LoVo (cell line): Measurements from ENCODE around the gene ABL2.
A peak's percentile ranks its signal among the peaks of the same experiment; 100 is the strongest.
"Not testable (repeated sequence)": the region's sequence is repeated elsewhere in the genome, so short reads cannot be mapped to it uniquely, and the experiment has no call there.

Source experiments
- DNase-seq: peaks from one replicate; pipeline ENCODE4 v3.0.0-alpha.2; 2016; ENCODE audit warnings: low spot score

The ABL2 gene

GRCh38 chr1:179169616-179170467 is 59.6 kb downstream of the ABL2 start:
- no peak for DNase-seq

- DNase-seq, result no peak
Measured at GRCh38 chr1:179168536-179168935, 60.9 kb downstream of the ABL2 start.

GRCh38 chr1:179167955-179168354 is 61.5 kb downstream of the ABL2 start:
- no peak for DNase-seq

- DNase-seq, result no peak
Measured at GRCh38 chr1:179167418-179167777, 62.1 kb downstream of the ABL2 start.

GRCh38 chr1:179166663-179167417 is 62.6 kb downstream of the ABL2 start:
- no peak for DNase-seq

GRCh38 chr1:179164494-179164893 is 65.0 kb downstream of the ABL2 start:
- no peak for DNase-seq

- DNase-seq, result no peak
Measured at GRCh38 chr1:179156708-179157107, 72.8 kb downstream of the ABL2 start.

- no peak for DNase-seq
Measured at GRCh38 chr1:179156026-179156425, 73.5 kb downstream of the ABL2 start.

GRCh38 chr1:179155615-179156014 is 73.9 kb downstream of the ABL2 start:
- DNase-seq, result no peak

GRCh38 chr1:179154437-179154836 is 75.0 kb downstream of the ABL2 start:
- DNase-seq, result no peak

- no peak for DNase-seq
Measured at GRCh38 chr1:179153217-179153616, 76.3 kb downstream of the ABL2 start.

- DNase-seq, result no peak
Measured at GRCh38 chr1:179151908-179152682, 77.4 kb downstream of the ABL2 start.

- no peak for DNase-seq
Measured at GRCh38 chr1:179146911-179147310, 82.6 kb downstream of the ABL2 start.

- DNase-seq, result no peak
Measured at GRCh38 chr1:179146476-179146875, 83.0 kb downstream of the ABL2 start.

GRCh38 chr1:179145521-179145920 is 84.0 kb downstream of the ABL2 start:
- no peak for DNase-seq

GRCh38 chr1:179144626-179145025 is 84.9 kb downstream of the ABL2 start:
- DNase-seq, result no peak

GRCh38 chr1:179143322-179143721 is 86.2 kb downstream of the ABL2 start:
- DNase-seq, result peak; percentile 71

- DNase-seq, result peak; percentile 75
Measured at GRCh38 chr1:179142889-179143299, 86.6 kb downstream of the ABL2 start.

- DNase-seq, result no peak
Measured at GRCh38 chr1:179141592-179142251, 87.8 kb downstream of the ABL2 start.

GRCh38 chr1:179138755-179139154 is 90.7 kb downstream of the ABL2 start:
- DNase-seq, result not testable (repeated sequence)

GRCh38 chr1:179137617-179138255 is 91.7 kb downstream of the ABL2 start:
- DNase-seq, result no peak

- DNase-seq, result not testable (repeated sequence)
Measured at GRCh38 chr1:179135707-179136106, 93.8 kb downstream of the ABL2 start.
